AG09309 (cell line): ENCODE results near the gene CNN3.
A peak's percentile ranks its signal among the peaks of the same experiment; 100 is the strongest.

Experiments
- DNase-seq: peaks from one replicate; pipeline ENCODE4 v3.0.0-alpha.2; 2010; ENCODE audit warnings: low read depth
- H3K4me3 ChIP-seq: 2 replicates; pipeline ENCODE4 v1.5.1; 2011; ENCODE audit warnings: mild to moderate bottlenecking, low read depth, low read length, moderate library complexity; ENCODE audit not compliant: control insufficient read depth
- CTCF ChIP-seq: IDR thresholded peaks from 2 replicates; pipeline ENCODE4 v1.5.1; 2011; ENCODE audit warnings: mild to moderate bottlenecking, low read depth, low read length, inconsistent platforms; ENCODE audit not compliant: insufficient read depth, control insufficient read depth; ENCODE audit errors: missing control alignments

Gene CNN3

GRCh38 chr1:94951509-94952208 is 24.7 kb upstream of the CNN3 start:
- no peak overlapping the region for H3K4me3 ChIP-seq
- no peak for DNase-seq
- no peak for TF ChIP-seq CTCF

- no peak for DNase-seq
Observed at GRCh38 chr1:94951046-94951445, 24.1 kb upstream of the CNN3 start.

GRCh38 chr1:94949681-94950661 is 23.1 kb upstream of the CNN3 start:
- DNase-seq: no peak
- no peak overlapping the region for H3K4me3 ChIP-seq
- no peak for TF ChIP-seq CTCF

More at GRCh38 chr1:94951046-94951445, 24.1 kb upstream of the CNN3 start:
- TF ChIP-seq CTCF: no peak
- H3K4me3 ChIP-seq: no peak overlapping the region

GRCh38 chr1:94947437-94947836 is 20.5 kb upstream of the CNN3 start:
- no peak for TF ChIP-seq CTCF
- DNase-seq: peak; percentile 83
- H3K4me3 ChIP-seq: no peak overlapping the region

- no peak overlapping the region for H3K4me3 ChIP-seq
Observed at GRCh38 chr1:94946886-94947285, 20.0 kb upstream of the CNN3 start.

More at GRCh38 chr1:94946886-94947285, 20.0 kb upstream of the CNN3 start:
- no peak for TF ChIP-seq CTCF
- DNase-seq: no peak
